Stimulated activated naive CD8-positive, alpha-beta T cell treated with anti-CD3 and anti-CD28 coated beads, Interleukin-15, Interleukin-2, amounts not matched to agents 100 U/mL and 50 U/mL, for 24 hours (primary cell): ENCODE results near the gene TXN2.

ENCODE experiments used
- ATAC-seq: fragments of 150-1000 bp; cut with Tn5 transposase; one replicate; pipeline ENCODE4 v1.10.0; 2021
- DNase-seq: peaks from one replicate; pipeline ENCODE4 v3.0.0; 2021

The TXN2 gene

GRCh38 chr22:36486619-36487384 is 5.4 kb upstream of the TXN2 start:
- DNase-seq (peak; percentile 75), ATAC-seq (peak; percentile 26)

- ATAC-seq (no peak), DNase-seq (no peak)
Observed at GRCh38 chr22:36480941-36481392, 473 bp downstream of the TXN2 start.

GRCh38 chr22:36478966-36479365 is 2.5 kb downstream of the TXN2 start:
- DNase-seq (no peak), ATAC-seq (no peak)

- ATAC-seq (no peak), DNase-seq (no peak)
Observed at GRCh38 chr22:36475341-36475740, 6.1 kb downstream of the TXN2 start.

- no peak for ATAC-seq
- no peak for DNase-seq
Observed at GRCh38 chr22:36472689-36473088, 8.8 kb downstream of the TXN2 start.

- ATAC-seq (no peak), DNase-seq (no peak)
Observed at GRCh38 chr22:36471341-36471821, 10.1 kb downstream of the TXN2 start.

GRCh38 chr22:36470994-36471331 is 10.5 kb downstream of the TXN2 start:
- no peak for DNase-seq
- ATAC-seq = no peak

GRCh38 chr22:36470162-36470993 is 11.1 kb downstream of the TXN2 start:
- peak; percentile 79 for ATAC-seq
- peak; percentile 77 for DNase-seq

- ATAC-seq (no peak), DNase-seq (no peak)
Observed at GRCh38 chr22:36469094-36469710, 12.2 kb downstream of the TXN2 start.

GRCh38 chr22:36467946-36468345 is 13.5 kb downstream of the TXN2 start:
- peak; percentile 55 for ATAC-seq
- peak; percentile 58 for DNase-seq

GRCh38 chr22:36467042-36467810 is 14.2 kb downstream of the TXN2 start:
- ATAC-seq (no peak), DNase-seq (no peak)

- DNase-seq (no peak), ATAC-seq (no peak)
Observed at GRCh38 chr22:36466258-36466657, 15.2 kb downstream of the TXN2 start.

GRCh38 chr22:36465232-36466021 is 16.0 kb downstream of the TXN2 start:
- ATAC-seq (no peak), DNase-seq (no peak)

GRCh38 chr22:36464715-36465231 is 16.7 kb downstream of the TXN2 start:
- ATAC-seq (no peak), DNase-seq (no peak)

GRCh38 chr22:36463783-36464184 is 17.7 kb downstream of the TXN2 start:
- no peak for DNase-seq
- no peak for ATAC-seq

GRCh38 chr22:36461665-36462649 is 19.5 kb downstream of the TXN2 start:
- DNase-seq = no peak
- no peak for ATAC-seq

GRCh38 chr22:36460202-36460601 is 21.2 kb downstream of the TXN2 start:
- DNase-seq (no peak), ATAC-seq (no peak)

- no peak for DNase-seq
- ATAC-seq = no peak
Observed at GRCh38 chr22:36457688-36458450, 23.6 kb downstream of the TXN2 start.

GRCh38 chr22:36456464-36456845 is 25.0 kb downstream of the TXN2 start:
- ATAC-seq (no peak), DNase-seq (no peak)
